ENCODE data around the gene DNMT1. TPM values are rescaled to one million over a fixed set of nuclear protein-coding genes. Genes with fewer than 3 reads are reported as not detected.

DNMT1 gene
- polyA plus RNA-seq, 1 of the 3 experiments (the other 2 are of a cell fraction), result 58.3 TPM

DNA sequence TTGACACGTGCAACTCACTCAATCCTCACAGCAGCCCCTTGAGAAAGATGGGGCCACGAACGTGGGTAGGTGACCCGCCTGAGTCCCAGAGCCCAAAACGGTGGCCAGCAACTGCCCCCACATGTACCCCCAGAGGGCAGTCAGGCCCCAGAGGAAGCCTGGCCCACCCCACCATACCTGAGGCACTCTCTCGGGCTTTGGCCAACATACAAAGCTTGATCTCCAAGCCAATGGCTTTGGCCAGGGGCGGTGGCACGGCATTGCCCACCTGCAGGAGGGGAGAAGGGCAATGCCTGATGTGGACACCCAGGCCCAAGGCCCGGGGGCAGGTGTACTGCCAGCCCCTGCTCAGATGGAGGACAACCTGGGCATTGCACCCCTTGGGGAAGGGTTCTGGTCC, 60.7 kb downstream of the DNMT1 start (continued):
- TF ChIP-seq FOXM1 (IDR thresholded peaks at IDR 0.05; ENCODE audit: low read depth), result no peak

DNA sequence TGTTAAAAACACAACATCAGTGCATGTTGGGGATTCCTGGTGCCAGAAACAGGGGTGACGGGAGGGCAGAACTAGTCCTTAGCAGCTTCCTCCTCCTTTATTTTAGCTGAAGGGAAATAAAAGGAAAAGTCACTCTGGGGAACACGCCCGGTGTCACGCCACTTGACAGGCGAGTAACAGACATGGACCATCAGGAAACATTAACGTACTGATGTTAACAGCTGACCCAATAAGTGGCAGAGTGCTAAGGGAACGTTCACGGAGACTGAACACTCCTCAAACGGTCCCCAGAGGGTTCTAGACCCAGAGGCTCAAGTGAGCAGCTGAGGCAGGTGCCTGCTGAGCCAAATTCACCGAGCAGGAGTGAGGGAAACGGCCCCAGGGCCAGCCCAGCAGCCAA, 61.2 kb downstream of the DNMT1 start:
- Histone ChIP-seq H3K27me3 (ENCODE audit: insufficient read depth) (no peaks in the 10 kb centered on the region), H3K9me3 (no peaks in the 10 kb centered on the region), H3K9ac (no peak overlapping the region), H3K4me3 (ENCODE audit: low read depth in 2 of 2, low read length in 1 of 2) (no peak overlapping the region), H3F3A (replicated peaks; ENCODE audit: insufficient read depth) (peaks cover 9% of the 10 kb centered on the region), H3K27ac (ENCODE audit: low read depth in 2 of 2, low read length in 1 of 2) (no peak overlapping the region), H4K20me1 (ENCODE audit: insufficient read depth) (no peaks in the 10 kb centered on the region), H3K9me2 (no peaks in the 10 kb centered on the region), H2AFZ (ENCODE audit: low read depth) (no peak overlapping the region), H3K4me1 (ENCODE audit: control insufficient read depth in 1 of 2, insufficient read depth in 2 of 2, low read depth in 1 of 2, low read length in 1 of 2) (peaks cover 0 to 17% of the 10 kb centered on the region in 2 experiments; a peak in 1 of 4 replicates), H3K79me2 (ENCODE audit: insufficient read depth) (0 out of 2 replicates have a peak, but pooled peaks cover 4% of the 10 kb centered on the region), H3K36me3 (replicated peaks in 1 of 2; ENCODE audit: control insufficient read depth in 1 of 2, insufficient read depth in 2 of 2, low read length in 1 of 2) (peaks cover 33 to 46% of the 10 kb centered on the region in 2 experiments), H3K4me2 (no peak overlapping the region)
- 84% methylated on average over 9 of the region's 11 CpGs for WGBS (ENCODE audit: low lambda C conversion rate)
- ChIA-PET CTCF (interaction anchor here (0.9 to 1.9 kb wide), 3 partner anchors 13 to 116 kb away, joined by 3 to 6 read pairs (median 4); no protein-coding TSS in a partner anchor), POLR2A (no interaction called here)
- TF ChIP-seq SMC3 (IDR thresholded peaks at IDR 0.05; ENCODE audit: low read depth, low read length), result no peak
- TF ChIP-seq RXRA (IDR thresholded peaks at IDR 0.05; ENCODE audit: borderline replicate concordance, low read depth), result no peak
- TF ChIP-seq CHD2 (IDR thresholded peaks at IDR 0.05; ENCODE audit: low read length, partially characterized antibody), result no peak
- no peak for TF ChIP-seq ELF1 (IDR thresholded peaks at IDR 0.05)
- TF ChIP-seq TAF1 (IDR thresholded peaks at IDR 0.05; ENCODE audit: borderline replicate concordance, low read depth, low read length), result no peak
- TF ChIP-seq, protein P1, sequence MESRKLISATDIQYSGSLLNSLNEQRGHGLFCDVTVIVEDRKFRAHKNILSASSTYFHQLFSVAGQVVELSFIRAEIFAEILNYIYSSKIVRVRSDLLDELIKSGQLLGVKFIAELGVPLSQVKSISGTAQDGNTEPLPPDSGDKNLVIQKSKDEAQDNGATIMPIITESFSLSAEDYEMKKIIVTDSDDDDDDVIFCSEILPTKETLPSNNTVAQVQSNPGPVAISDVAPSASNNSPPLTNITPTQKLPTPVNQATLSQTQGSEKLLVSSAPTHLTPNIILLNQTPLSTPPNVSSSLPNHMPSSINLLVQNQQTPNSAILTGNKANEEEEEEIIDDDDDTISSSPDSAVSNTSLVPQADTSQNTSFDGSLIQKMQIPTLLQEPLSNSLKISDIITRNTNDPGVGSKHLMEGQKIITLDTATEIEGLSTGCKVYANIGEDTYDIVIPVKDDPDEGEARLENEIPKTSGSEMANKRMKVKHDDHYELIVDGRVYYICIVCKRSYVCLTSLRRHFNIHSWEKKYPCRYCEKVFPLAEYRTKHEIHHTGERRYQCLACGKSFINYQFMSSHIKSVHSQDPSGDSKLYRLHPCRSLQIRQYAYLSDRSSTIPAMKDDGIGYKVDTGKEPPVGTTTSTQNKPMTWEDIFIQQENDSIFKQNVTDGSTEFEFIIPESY (IDR thresholded peaks at IDR 0.05; ENCODE audit: borderline replicate concordance, low read depth), result no peak
- DNase-seq, result no peak

DNA sequence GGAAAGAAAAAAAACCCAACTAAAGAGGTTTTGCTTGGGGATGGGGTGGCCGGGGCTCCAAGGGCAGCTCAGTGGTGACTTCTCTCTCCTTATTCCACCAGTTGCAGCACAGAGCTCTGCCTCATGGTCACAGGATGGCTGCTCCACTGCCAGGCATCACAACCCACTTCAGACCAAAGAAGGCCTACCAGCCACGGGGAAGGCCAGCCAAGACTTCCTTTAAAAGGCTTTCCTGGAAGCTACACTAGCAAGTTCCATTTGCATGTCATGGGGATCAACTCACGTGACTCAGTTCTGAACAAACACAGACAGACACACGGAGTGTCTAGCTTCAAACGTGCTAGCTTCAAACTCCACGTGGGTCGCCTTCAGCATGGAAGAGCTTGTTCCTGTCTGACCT, 61.8 kb downstream of the DNMT1 start:
- TF ChIP-seq NRF1 (IDR thresholded peaks at IDR 0.05; ENCODE audit: low read depth, low read length) (no peak), RFX5 (IDR thresholded peaks at IDR 0.05; ENCODE audit: low read length) (no peak), CHD2 (IDR thresholded peaks at IDR 0.05; ENCODE audit: low read length, partially characterized antibody) (no peak), RXRA (IDR thresholded peaks at IDR 0.05; ENCODE audit: borderline replicate concordance, low read depth) (no peak), MXI1 (IDR thresholded peaks at IDR 0.05; ENCODE audit: low read depth, low read length) (no peak), EZH2phosphoT487 (IDR thresholded peaks at IDR 0.05; ENCODE audit: borderline replicate concordance, low read depth) (no peak), MEF2A (IDR thresholded peaks at IDR 0.05; ENCODE audit: borderline replicate concordance, low read depth) (no peak), EP300 (IDR thresholded peaks at IDR 0.05; ENCODE audit: borderline replicate concordance in 1 of 2, low read depth in 1 of 2, low read length in 1 of 2) (no peak)
- TF ChIP-seq, protein P2, sequence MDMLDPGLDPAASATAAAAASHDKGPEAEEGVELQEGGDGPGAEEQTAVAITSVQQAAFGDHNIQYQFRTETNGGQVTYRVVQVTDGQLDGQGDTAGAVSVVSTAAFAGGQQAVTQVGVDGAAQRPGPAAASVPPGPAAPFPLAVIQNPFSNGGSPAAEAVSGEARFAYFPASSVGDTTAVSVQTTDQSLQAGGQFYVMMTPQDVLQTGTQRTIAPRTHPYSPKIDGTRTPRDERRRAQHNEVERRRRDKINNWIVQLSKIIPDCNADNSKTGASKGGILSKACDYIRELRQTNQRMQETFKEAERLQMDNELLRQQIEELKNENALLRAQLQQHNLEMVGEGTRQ (IDR thresholded peaks at IDR 0.05; ENCODE audit: borderline replicate concordance, low read depth, low read length), result no peak
- TF ChIP-seq, protein P3, sequence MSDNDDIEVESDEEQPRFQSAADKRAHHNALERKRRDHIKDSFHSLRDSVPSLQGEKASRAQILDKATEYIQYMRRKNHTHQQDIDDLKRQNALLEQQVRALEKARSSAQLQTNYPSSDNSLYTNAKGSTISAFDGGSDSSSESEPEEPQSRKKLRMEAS (IDR thresholded peaks at IDR 0.05; ENCODE audit: low read depth), result no peak
- TF ChIP-seq, protein P4, sequence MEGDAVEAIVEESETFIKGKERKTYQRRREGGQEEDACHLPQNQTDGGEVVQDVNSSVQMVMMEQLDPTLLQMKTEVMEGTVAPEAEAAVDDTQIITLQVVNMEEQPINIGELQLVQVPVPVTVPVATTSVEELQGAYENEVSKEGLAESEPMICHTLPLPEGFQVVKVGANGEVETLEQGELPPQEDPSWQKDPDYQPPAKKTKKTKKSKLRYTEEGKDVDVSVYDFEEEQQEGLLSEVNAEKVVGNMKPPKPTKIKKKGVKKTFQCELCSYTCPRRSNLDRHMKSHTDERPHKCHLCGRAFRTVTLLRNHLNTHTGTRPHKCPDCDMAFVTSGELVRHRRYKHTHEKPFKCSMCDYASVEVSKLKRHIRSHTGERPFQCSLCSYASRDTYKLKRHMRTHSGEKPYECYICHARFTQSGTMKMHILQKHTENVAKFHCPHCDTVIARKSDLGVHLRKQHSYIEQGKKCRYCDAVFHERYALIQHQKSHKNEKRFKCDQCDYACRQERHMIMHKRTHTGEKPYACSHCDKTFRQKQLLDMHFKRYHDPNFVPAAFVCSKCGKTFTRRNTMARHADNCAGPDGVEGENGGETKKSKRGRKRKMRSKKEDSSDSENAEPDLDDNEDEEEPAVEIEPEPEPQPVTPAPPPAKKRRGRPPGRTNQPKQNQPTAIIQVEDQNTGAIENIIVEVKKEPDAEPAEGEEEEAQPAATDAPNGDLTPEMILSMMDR (IDR thresholded peaks at IDR 0.05), result no peak
- H3K4me3 ChIP-seq (ENCODE audit: low read depth in 2 of 2, low read length in 1 of 2), result no peak overlapping the region
- ChIA-PET POLR2A (no interaction called here), CTCF (interaction anchor here (0.9 to 1.9 kb wide), 4 partner anchors 9 to 117 kb away, joined by 3 to 6 read pairs (median 4); no protein-coding TSS in a partner anchor)
- peaks cover 33 to 39% of the 10 kb centered on the region in 2 experiments for H3K36me3 ChIP-seq (replicated peaks in 1 of 2; ENCODE audit: control insufficient read depth in 1 of 2, insufficient read depth in 2 of 2, low read length in 1 of 2)
- H2AFZ ChIP-seq (ENCODE audit: low read depth), result no peak overlapping the region
- H3K9ac ChIP-seq, result no peak overlapping the region
- H3F3A ChIP-seq (replicated peaks; ENCODE audit: insufficient read depth), result peaks cover 9% of the 10 kb centered on the region
- DNase-seq, result no peak
- peaks cover 0 to 10% of the 10 kb centered on the region in 2 experiments; a peak in 1 of 4 replicates for H3K4me1 ChIP-seq (ENCODE audit: control insufficient read depth in 1 of 2, insufficient read depth in 2 of 2, low read depth in 1 of 2, low read length in 1 of 2)
- 0 out of 2 replicates have a peak, but pooled peaks cover 4% of the 10 kb centered on the region for H3K79me2 ChIP-seq (ENCODE audit: insufficient read depth)
- no peaks in the 10 kb centered on the region for H3K9me2 ChIP-seq
- no peaks in the 10 kb centered on the region for H4K20me1 ChIP-seq (ENCODE audit: insufficient read depth)
- 92% methylated on average over 6 of the region's 7 CpGs for WGBS (ENCODE audit: low lambda C conversion rate)
- H3K27ac ChIP-seq (ENCODE audit: low read depth in 2 of 2, low read length in 1 of 2), result no peak overlapping the region
- no peak overlapping the region for H3K4me2 ChIP-seq
- no peaks in the 10 kb centered on the region for H3K9me3 ChIP-seq
- no peaks in the 10 kb centered on the region for H3K27me3 ChIP-seq (ENCODE audit: insufficient read depth)

Data from SK-N-SH (cell line).